GM18861 (cell line): ENCODE data around the gene PURA.

Source experiments
- ATAC-seq: cut with Tn5 transposase; IDR thresholded peaks from one replicate; pipeline ENCODE4 v1.9.1; 2021; ENCODE audit not compliant: unreplicated experiment

The PURA gene

GRCh38 chr5:140113699-140114263 lies at the start of gene PURA:
Gene PURA, plus strand, starts transcription at chr5:140114109. Its CDS starts 73 bp downstream, at chr5:140114182.
- peak; percentile 81 for ATAC-seq

DNA sequence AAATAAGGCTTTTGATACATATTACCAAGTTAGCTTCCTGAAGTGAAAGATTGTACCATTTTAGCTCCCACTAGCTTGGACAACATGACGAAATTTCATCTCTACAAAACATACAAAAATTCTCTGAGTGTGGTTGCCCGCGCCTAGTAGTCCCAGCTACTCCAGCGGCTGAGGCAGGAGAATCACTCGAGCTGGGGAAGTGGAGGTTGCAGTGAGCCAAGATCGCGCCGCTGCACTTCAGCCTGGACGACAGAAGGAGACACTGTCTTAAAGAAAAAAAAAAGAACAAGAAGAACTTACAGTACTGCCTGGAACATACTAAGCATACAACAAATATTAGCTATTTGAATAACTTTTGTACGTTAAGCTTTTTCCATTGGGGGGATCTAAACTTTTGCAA lies 41.1 kb upstream of the PURA start:
- ATAC-seq = no peak

DNA sequence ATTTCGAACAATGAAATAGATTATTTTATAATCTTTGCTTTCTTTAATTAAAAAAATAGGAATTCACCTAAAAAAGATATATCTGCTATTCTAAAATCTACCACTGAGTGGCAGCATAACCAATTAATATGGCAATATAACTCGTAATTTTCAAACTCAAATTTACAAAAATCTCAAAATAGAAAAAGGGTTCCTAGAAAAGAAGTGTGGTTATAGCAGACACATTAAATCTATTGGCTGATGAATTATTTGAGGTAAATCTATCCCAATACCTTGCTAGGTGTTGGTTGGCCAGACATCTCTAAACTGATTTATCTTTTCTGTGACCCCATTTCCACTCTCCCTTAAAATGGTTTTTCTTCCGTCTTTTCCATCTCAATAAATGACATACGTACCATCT lies 40.6 kb upstream of the PURA start:
- no peak for ATAC-seq

GRCh38 chr5:140075371-140075770 lies 38.5 kb upstream of the PURA start:
- no peak for ATAC-seq

DNA sequence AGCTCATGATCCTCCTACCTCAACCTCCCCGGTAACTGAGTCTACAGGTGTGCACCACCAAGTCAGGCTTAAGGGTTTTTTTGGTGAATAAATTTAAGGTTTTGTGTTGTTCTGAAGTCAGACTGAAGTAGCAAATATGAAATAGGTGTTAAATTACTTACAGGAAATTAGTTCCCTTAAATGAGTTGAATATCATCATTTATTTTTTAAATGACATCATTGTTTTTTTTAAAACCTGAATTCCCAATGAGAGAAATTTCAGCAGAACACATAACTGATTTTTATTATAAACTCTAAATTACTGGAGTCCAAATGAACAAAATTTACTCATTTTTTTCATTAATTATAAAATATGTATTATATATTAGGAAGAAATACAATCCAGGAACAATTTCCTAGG lies 37.8 kb upstream of the PURA start:
- no peak for ATAC-seq

DNA sequence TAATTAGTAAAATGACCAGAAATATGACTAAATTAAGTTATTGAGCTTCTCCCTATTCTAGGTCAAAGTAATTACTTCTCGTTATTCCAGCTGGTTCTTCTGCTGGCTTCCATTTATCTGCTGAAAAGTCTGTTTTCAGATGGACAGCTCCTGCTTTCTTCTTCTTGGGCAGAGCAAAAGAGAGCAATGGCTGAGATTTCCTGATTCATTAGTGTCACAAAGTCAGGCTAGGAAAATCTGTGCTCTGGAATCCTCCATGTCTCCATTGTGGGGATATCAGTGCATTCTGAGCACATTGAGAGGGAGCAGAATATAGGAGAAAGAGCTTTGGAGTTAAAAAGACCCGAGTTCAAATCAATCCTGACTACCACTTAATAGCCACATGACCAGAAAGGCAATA lies 37.1 kb upstream of the PURA start:
- ATAC-seq = no peak

- ATAC-seq = no peak
These were observed 30.8 kb upstream of the PURA start for GRCh38 chr5:140083120-140083519.

DNA sequence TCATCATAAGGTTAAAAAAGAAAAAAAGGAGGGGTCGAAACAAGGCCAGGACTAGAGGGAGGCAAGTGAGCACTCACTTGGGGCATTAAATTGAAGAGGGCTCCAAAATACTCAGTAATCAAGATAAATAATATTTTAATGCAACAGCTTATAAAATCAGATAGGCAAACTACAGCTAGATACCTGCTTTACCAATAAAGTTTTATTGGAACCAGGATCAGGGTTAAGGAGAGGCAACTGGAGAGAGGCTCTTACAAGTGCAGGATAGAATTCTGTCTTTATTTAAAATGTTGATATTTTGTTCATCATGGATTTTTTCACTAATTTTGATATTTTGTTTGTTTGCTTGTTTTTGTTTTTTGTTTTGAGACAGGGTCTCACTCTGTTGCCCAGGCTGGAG lies 30.3 kb upstream of the PURA start:
- ATAC-seq = no peak

- no peak for ATAC-seq
These were observed 29.4 kb upstream of the PURA start for GRCh38 chr5:140084541-140084940.

GRCh38 chr5:140090251-140090650 lies 23.7 kb upstream of the PURA start:
- no peak for ATAC-seq

DNA sequence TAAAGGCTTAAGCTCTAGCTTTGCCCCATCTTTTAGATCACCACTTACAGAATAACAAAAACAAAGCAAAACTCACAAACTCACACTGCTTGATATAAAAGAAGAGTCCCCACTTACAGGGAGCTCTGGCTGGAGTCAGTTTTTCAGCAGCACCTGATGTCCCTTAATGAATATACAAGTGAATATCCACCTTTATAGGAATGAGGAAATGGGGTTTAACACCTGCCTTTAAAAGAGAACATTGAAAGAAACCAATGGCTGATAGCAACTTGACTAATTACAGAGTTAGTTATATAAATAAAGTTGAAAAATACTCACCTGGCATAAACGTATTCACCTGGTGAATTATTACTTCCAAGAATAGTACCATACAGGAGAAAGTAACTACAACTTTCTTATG lies 20.7 kb upstream of the PURA start:
- no peak for ATAC-seq

GRCh38 chr5:140093866-140094265 lies 20.0 kb upstream of the PURA start:
- ATAC-seq = no peak

GRCh38 chr5:140094889-140095288 lies 19.0 kb upstream of the PURA start:
- no peak for ATAC-seq

- ATAC-seq = no peak
These were observed 12.7 kb upstream of the PURA start for GRCh38 chr5:140101179-140101578.

DNA sequence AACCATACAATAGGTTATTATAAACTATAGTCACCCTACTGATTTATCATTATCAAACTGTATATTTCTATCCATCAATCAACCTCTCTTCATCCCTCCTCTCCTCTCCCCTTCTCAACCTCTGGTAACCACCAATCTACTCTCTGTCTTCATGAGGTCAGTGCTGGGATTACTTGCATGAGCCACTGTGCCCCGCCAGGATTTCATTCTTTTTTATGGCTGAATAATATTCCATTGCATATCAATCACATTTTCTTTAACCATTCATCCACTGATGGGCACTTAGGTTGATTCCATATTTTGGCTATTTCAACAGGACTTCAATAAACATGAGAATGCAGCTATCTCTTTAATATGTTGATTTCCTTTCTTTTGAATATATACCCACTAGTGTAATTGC lies 10.8 kb upstream of the PURA start:
- ATAC-seq = no peak

DNA sequence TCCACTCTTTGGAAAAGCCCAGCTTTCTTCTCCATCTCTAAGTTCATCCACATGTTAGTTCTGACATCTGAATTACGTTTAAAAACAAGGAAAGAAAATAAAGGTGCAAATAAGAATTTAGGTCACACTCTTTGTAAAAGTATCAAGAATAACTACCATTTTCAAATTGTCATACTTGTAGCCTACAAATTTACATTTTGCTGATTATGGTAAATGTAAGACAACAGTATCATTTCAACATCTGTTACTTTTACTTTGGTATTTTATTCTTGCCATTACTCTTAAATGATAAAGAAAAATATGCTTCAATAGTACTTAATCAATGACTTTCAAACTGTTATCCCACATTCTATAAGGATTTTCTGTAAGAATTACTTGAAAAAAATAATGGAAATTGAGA lies 9.8 kb upstream of the PURA start:
- ATAC-seq = no peak

DNA sequence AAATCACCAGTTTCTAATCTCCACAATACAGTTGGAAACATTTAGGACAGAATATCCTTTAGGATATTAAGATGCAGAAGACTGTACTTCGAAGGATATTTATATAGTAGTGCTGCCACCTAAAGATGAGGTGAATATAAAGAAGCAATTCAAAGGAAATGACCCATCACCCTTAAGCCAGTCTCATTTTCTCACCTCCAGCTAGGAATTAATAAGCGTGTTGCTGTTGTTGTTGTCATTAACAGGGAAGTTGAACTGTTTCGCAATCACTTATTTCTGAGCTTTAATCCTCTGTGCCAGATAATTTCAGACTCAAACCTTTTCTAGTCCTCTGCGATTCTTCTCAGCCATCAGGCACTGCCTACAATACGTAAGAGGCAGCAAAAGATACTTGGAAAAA lies 7.8 kb upstream of the PURA start:
- ATAC-seq = no peak

DNA sequence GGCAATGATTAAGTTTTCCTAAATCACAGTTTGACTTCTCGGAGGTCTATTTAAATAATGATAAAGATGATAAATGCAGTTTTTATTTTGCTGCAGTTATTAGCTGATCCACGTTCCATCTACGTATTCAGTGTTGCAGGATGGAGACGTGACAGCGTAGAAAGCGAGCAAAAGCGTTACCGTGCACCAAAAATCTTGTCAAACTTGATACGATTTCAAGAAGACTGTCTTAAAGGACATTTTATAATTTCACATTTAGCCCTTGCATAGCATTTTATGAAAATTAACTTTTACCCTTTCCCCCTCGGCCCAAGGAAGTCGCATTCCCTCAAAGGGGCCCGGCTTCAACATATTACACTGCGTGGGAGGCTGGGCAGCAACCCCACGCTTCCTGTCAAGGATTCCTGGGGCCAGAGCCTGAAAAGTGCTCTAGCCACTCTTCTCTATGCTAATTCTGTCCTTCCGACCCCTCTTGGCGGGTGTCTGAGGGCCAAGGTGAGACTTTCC lies 7.1 kb upstream of the PURA start:
- ATAC-seq = no peak

GRCh38 chr5:140107312-140108092 lies 6.4 kb upstream of the PURA start:
- ATAC-seq = peak; percentile 75

- no peak for ATAC-seq
These were observed 5.6 kb upstream of the PURA start for GRCh38 chr5:140108093-140109017.

DNA sequence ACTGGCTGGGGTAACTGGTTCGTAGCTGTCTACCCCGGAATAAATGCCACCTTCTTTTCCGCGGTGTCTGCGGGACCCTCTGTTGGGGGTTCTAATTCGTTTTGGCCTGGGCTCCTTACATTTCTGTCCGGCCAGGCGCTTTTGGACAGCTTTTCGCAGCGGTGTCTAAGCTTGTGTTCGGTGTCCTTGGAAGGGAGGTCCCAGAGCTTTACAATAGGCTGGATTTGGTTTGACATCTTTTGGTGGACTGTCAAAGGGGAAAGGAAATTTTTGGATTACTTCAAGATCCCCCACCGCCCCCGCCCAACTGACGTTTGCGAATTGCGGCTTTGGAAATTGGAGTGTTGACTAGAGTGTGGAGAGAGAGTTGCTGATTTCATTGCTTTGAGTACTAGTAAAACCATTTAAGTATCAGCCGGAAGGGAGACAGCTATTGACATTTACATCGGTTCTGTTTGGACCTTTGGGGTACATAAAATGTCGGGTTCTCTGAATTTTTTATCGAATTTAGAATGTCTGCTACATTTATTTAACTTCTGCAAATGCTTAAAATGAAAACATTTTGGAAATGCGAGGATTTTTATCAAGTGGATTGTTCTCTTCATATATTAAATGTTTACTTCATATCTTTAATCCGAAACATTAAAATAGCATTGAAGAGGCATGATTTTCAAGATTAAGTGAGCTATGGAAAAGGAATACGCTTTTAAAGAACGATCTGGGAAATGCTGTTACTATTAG lies 4.7 kb upstream of the PURA start:
- no peak for ATAC-seq
